GM23338 (cell line): ENCODE data around the gene RPS14. TPM values are rescaled to one million over a fixed set of nuclear protein-coding genes. Genes with fewer than 3 reads are reported as not detected.

ENCODE experiments used
- ATAC-seq: fragments of 200-7000 bp; cut with Tn5 transposase; 3 replicates; pipeline ENCODE4 v1.9.1; 2020
- DNase-seq: peaks from one replicate; pipeline ENCODE4 v3.0.0-alpha.2; 2015; ENCODE audit warnings: low spot score
- H2AFZ ChIP-seq: fragments of 200-600 bp; sonication (generic); 2 replicates; pipeline ENCODE4 v1.8.0; 2016; ENCODE audit warnings: antibody characterized with exemption, mild to moderate bottlenecking, moderate library complexity
- H3F3A ChIP-seq: fragments of 200-600 bp; sonication (generic); replicated peaks from 2 replicates; pipeline ENCODE4 v1.8.0; 2017; ENCODE audit warnings: antibody characterized with exemption, mixed run types, low read depth
- H3K27ac ChIP-seq: fragments of 200-600 bp; sonication (generic); 2 replicates; pipeline ENCODE4 v1.6.1; 2016; ENCODE audit warnings: low read depth
- H3K27me3 ChIP-seq: fragments of 200-600 bp; sonication (generic); 2 replicates; pipeline ENCODE4 v1.8.0; 2016; ENCODE audit warnings: mild to moderate bottlenecking, mixed run types, moderate library complexity; ENCODE audit not compliant: insufficient read depth
- H3K36me3 ChIP-seq: fragments of 200-600 bp; sonication (generic); 2 replicates; pipeline ENCODE4 v1.8.0; 2016; ENCODE audit warnings: mild to moderate bottlenecking; ENCODE audit not compliant: insufficient read depth
- H3K4me1 ChIP-seq: fragments of 200-600 bp; sonication (generic); 2 replicates; pipeline ENCODE4 v1.8.0; 2016; ENCODE audit warnings: mild to moderate bottlenecking, moderate library complexity; ENCODE audit not compliant: insufficient read depth
- H3K4me2 ChIP-seq: fragments of 200-600 bp; sonication (generic); 2 replicates; pipeline ENCODE4 v1.7.1; 2017; ENCODE audit warnings: mixed run types
- H3K4me3 ChIP-seq: fragments of 200-600 bp; sonication (generic); 2 replicates; pipeline ENCODE4 v1.6.1; 2016; ENCODE audit warnings: mixed run types
- H3K79me2 ChIP-seq: fragments of 200-600 bp; sonication (generic); replicated peaks from 2 replicates; pipeline ENCODE4 v1.8.0; 2017; ENCODE audit warnings: mild to moderate bottlenecking; ENCODE audit not compliant: insufficient read depth
- H3K9me2 ChIP-seq: fragments of 200-600 bp; sonication (generic); 2 replicates; pipeline ENCODE4 v1.8.0; 2017; ENCODE audit not compliant: insufficient read depth
- H4K20me1 ChIP-seq: fragments of 200-600 bp; sonication (generic); replicated peaks from 2 replicates; pipeline ENCODE4 v1.8.0; 2017; ENCODE audit warnings: mild to moderate bottlenecking; ENCODE audit not compliant: insufficient read depth
- H3K27ac Mint-ChIP-seq: 2 replicates; pipeline ENCODE4 v1.8.0; 2020; ENCODE audit warnings: inconsistent platforms, mild to moderate bottlenecking, moderate library complexity, mixed read lengths
- H3K27me3 Mint-ChIP-seq: 3 replicates; pipeline ENCODE4 v1.8.0; 2022; ENCODE audit warnings: low read depth, mild to moderate bottlenecking, moderate library complexity, mixed read lengths, inconsistent platforms; ENCODE audit not compliant: insufficient read depth, poor library complexity
- H3K36me3 Mint-ChIP-seq: 3 replicates; pipeline ENCODE4 v1.8.0; 2021; ENCODE audit warnings: low read depth, mild to moderate bottlenecking, inconsistent platforms, moderate library complexity, mixed read lengths
- H3K4me1 Mint-ChIP-seq: 3 replicates; pipeline ENCODE4 v1.8.0; 2020; ENCODE audit warnings: mild to moderate bottlenecking, inconsistent platforms, mixed read lengths
- H3K4me3 Mint-ChIP-seq: 3 replicates; pipeline ENCODE4 v1.8.0; 2021; ENCODE audit warnings: moderate library complexity, mild to moderate bottlenecking, inconsistent platforms, mixed read lengths
- H3K9me3 Mint-ChIP-seq: 3 replicates; pipeline ENCODE4 v1.8.0; 2020; ENCODE audit warnings: moderate library complexity, mild to moderate bottlenecking, inconsistent platforms, mixed read lengths
- CREB1 ChIP-seq: fragments of 250-450 bp; sonication (Bioruptor Pico); IDR thresholded peaks from 2 replicates; pipeline ENCODE4 v1.5.0; 2020; ENCODE audit warnings: low read depth, mild to moderate bottlenecking, moderate library complexity
- EZH2phosphoT487 ChIP-seq: fragments of 200-600 bp; sonication (generic); IDR thresholded peaks from one replicate; pipeline ENCODE4 v1.8.1; 2018; ENCODE audit warnings: antibody characterized with exemption; ENCODE audit not compliant: unreplicated experiment
- JUNB ChIP-seq: IDR thresholded peaks from one replicate; pipeline ENCODE4 v1.6.1; 2016; ENCODE audit warnings: antibody characterized with exemption; ENCODE audit not compliant: unreplicated experiment
- NANOG ChIP-seq: IDR thresholded peaks from 2 replicates; pipeline ENCODE4 v1.6.1; 2016; ENCODE audit warnings: antibody characterized with exemption, borderline replicate concordance
- POLR2AphosphoS5 ChIP-seq: IDR thresholded peaks from 2 replicates; pipeline ENCODE4 v1.6.1; 2016; ENCODE audit warnings: antibody characterized with exemption, low read depth
- ZNF114 ChIP-seq: fragments of 250-450 bp; sonication (Bioruptor Pico); IDR thresholded peaks from 2 replicates; pipeline ENCODE4 v1.5.0; 2020; ENCODE audit warnings: mild to moderate bottlenecking, moderate library complexity
- ZNF331 ChIP-seq: fragments of 250-450 bp; sonication (Bioruptor Pico); IDR thresholded peaks from 2 replicates; pipeline ENCODE4 v1.5.0; 2020; ENCODE audit warnings: low read depth, mild to moderate bottlenecking, moderate library complexity
- polyA plus RNA-seq: library from polyadenylated mRNA; unstranded; fragments of >200 nt; fragmentation: Nextera tagmentation; extraction: Ambion mirVana; gene quantifications from 2 replicates; pipeline ENCODE4 v1.2.1, GENCODE V29; 2016
- total RNA-seq: library from RNA; depleted of rRNA; stranded (reverse); fragments of >200 nt; shearing (Covaris generic); gene quantifications from 2 replicates; pipeline ENCODE4 v1.2.3, GENCODE V29; 2014
- TF ChIP-seq, protein P1 (sequence below): fragments of 250-450 bp; sonication (Bioruptor Pico); IDR thresholded peaks from 2 replicates; pipeline ENCODE4 v1.5.0; 2020; ENCODE audit warnings: mild to moderate bottlenecking, moderate library complexity
- TF ChIP-seq, protein P2 (sequence below): IDR thresholded peaks from 2 replicates; pipeline ENCODE4 v1.6.1; 2016; ENCODE audit warnings: antibody characterized with exemption

RPS14 gene
- total and polyA plus RNA-seq, 2 experiments from 2014 or later: 1,443 to 2,790 TPM

DNA sequence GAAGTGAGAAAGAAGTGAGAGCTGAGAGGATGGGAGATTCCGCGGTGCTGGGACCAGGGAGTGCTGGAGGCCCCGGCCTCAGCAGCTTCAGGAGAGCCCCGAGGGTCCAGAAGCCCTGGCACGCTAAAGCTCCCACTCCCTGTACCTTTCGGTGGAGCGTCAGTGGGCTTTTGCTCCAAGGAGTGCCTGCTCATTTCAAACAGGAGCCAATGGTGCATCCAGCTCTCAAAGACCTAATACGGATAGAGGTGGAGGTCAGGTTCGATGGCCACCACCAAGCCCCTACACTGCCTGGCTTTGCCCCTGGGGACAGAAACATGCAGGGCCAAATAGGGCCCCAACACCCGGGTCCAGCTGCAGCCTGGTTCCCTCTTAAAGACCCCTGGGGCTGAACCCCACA, 45.0 kb downstream of the RPS14 start (continued):
- TF ChIP-seq, protein P1, sequence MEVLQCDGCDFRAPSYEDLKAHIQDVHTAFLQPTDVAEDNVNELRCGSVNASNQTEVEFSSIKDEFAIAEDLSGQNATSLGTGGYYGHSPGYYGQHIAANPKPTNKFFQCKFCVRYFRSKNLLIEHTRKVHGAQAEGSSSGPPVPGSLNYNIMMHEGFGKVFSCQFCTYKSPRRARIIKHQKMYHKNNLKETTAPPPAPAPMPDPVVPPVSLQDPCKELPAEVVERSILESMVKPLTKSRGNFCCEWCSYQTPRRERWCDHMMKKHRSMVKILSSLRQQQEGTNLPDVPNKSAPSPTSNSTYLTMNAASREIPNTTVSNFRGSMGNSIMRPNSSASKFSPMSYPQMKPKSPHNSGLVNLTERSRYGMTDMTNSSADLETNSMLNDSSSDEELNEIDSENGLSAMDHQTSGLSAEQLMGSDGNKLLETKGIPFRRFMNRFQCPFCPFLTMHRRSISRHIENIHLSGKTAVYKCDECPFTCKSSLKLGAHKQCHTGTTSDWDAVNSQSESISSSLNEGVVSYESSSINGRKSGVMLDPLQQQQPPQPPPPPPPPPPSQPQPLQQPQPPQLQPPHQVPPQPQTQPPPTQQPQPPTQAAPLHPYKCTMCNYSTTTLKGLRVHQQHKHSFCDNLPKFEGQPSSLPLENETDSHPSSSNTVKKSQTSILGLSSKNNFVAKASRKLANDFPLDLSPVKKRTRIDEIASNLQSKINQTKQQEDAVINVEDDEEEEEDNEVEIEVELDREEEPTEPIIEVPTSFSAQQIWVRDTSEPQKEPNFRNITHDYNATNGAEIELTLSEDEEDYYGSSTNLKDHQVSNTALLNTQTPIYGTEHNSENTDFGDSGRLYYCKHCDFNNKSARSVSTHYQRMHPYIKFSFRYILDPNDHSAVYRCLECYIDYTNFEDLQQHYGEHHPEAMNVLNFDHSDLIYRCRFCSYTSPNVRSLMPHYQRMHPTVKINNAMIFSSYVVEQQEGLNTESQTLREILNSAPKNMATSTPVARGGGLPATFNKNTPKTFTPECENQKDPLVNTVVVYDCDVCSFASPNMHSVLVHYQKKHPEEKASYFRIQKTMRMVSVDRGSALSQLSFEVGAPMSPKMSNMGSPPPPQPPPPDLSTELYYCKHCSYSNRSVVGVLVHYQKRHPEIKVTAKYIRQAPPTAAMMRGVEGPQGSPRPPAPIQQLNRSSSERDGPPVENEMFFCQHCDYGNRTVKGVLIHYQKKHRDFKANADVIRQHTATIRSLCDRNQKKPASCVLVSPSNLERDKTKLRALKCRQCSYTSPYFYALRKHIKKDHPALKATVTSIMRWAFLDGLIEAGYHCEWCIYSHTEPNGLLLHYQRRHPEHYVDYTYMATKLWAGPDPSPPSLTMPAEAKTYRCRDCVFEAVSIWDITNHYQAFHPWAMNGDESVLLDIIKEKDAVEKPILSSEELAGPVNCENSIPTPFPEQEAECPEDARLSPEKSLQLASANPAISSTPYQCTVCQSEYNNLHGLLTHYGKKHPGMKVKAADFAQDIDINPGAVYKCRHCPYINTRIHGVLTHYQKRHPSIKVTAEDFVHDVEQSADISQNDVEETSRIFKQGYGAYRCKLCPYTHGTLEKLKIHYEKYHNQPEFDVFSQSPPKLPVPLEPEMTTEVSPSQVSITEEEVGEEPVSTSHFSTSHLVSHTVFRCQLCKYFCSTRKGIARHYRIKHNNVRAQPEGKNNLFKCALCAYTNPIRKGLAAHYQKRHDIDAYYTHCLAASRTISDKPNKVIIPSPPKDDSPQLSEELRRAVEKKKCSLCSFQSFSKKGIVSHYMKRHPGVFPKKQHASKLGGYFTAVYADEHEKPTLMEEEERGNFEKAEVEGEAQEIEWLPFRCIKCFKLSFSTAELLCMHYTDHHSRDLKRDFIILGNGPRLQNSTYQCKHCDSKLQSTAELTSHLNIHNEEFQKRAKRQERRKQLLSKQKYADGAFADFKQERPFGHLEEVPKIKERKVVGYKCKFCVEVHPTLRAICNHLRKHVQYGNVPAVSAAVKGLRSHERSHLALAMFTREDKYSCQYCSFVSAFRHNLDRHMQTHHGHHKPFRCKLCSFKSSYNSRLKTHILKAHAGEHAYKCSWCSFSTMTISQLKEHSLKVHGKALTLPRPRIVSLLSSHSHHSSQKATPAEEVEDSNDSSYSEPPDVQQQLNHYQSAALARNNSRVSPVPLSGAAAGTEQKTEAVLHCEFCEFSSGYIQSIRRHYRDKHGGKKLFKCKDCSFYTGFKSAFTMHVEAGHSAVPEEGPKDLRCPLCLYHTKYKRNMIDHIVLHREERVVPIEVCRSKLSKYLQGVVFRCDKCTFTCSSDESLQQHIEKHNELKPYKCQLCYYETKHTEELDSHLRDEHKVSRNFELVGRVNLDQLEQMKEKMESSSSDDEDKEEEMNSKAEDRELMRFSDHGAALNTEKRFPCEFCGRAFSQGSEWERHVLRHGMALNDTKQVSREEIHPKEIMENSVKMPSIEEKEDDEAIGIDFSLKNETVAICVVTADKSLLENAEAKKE (CRISPR knock-in tag): no peak
- no peak for TF ChIP-seq ZNF331 (CRISPR knock-in tag)
- TF ChIP-seq CREB1 (CRISPR knock-in tag): no peak
- no peak for TF ChIP-seq NANOG
- no peak for TF ChIP-seq POLR2AphosphoS5
- no peak for TF ChIP-seq ZNF114 (CRISPR knock-in tag)
- no peak for TF ChIP-seq EZH2phosphoT487
- TF ChIP-seq JUNB: no peak
- TF ChIP-seq, protein P2, sequence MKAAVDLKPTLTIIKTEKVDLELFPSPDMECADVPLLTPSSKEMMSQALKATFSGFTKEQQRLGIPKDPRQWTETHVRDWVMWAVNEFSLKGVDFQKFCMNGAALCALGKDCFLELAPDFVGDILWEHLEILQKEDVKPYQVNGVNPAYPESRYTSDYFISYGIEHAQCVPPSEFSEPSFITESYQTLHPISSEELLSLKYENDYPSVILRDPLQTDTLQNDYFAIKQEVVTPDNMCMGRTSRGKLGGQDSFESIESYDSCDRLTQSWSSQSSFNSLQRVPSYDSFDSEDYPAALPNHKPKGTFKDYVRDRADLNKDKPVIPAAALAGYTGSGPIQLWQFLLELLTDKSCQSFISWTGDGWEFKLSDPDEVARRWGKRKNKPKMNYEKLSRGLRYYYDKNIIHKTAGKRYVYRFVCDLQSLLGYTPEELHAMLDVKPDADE: no peak

DNA sequence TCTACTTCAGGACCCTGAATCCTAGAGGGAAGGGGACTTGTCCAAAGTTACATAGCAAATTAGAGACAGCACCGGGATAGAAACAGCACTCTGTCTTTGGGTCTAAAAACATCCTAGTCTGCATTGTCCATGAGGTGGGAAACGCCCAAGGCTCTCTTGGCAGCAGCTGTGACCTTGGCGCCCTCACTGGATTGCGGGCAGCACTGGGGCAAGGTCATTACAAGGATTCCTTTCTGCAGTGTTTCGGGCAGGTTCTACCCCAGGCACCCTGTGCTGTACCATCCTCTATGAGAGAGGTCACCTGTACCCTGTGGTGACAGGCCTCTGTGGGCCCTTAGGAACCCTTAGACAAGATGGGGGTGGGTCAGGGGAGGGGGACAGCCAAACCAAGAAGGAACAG, 45.4 kb downstream of the RPS14 start:
- ATAC-seq: no peak
- TF ChIP-seq, protein P2: no peak
- TF ChIP-seq ZNF331 (CRISPR knock-in tag): no peak

More for the DNA sequence above, 45.4 kb downstream of the RPS14 start:
- H3K27me3 ChIP-seq: no peaks in the 10 kb centered on the region
- no peaks in the 10 kb centered on the region for H3K9me2 ChIP-seq
- no peak overlapping the region for H3K27ac Mint-ChIP-seq
- no peak for DNase-seq
- no peak overlapping the region for H2AFZ ChIP-seq
- H3K9me3 Mint-ChIP-seq: no peaks in the 10 kb centered on the region; the same call in 2 of the 3 replicates
- no peak overlapping the region for H3K4me2 ChIP-seq
- H3K79me2 ChIP-seq: no peaks in the 10 kb centered on the region
- no peak overlapping the region for H3K4me3 ChIP-seq
- H3K36me3 ChIP-seq: peaks cover 6% of the 10 kb centered on the region; the same call in 1 of the 2 replicates
- peaks cover 9% of the 10 kb centered on the region for H3K4me1 Mint-ChIP-seq
- H3K4me3 Mint-ChIP-seq: no peak overlapping the region
- peaks cover 9% of the 10 kb centered on the region; the same call in 1 of the 2 replicates for H3K4me1 ChIP-seq
- H3K27ac ChIP-seq: no peak overlapping the region
- H3F3A ChIP-seq: 0 out of 2 replicates have a peak, but pooled peaks cover 4% of the 10 kb centered on the region
- no peaks in the 10 kb centered on the region; the same call in 1 of the 2 replicates for H4K20me1 ChIP-seq
- H3K36me3 Mint-ChIP-seq: peaks cover 28% of the 10 kb centered on the region
- peaks cover 18% of the 10 kb centered on the region for H3K27me3 Mint-ChIP-seq
